Hematopoietic multipotent progenitor cell treated with erythropoietin and hydrocortisone succinate and interleukin-3 and kit ligand, for 17 days (in vitro differentiated cells): ENCODE results near the gene CREM.
"Not testable (repeated sequence)": the region's sequence is repeated elsewhere in the genome, so short reads cannot be mapped to it uniquely, and the experiment has no call there.

Experiments
- DNase-seq: peaks from one replicate; pipeline ENCODE4 v3.0.0-alpha.2; 2015; ENCODE audit warnings: low spot score

The CREM gene

DNA sequence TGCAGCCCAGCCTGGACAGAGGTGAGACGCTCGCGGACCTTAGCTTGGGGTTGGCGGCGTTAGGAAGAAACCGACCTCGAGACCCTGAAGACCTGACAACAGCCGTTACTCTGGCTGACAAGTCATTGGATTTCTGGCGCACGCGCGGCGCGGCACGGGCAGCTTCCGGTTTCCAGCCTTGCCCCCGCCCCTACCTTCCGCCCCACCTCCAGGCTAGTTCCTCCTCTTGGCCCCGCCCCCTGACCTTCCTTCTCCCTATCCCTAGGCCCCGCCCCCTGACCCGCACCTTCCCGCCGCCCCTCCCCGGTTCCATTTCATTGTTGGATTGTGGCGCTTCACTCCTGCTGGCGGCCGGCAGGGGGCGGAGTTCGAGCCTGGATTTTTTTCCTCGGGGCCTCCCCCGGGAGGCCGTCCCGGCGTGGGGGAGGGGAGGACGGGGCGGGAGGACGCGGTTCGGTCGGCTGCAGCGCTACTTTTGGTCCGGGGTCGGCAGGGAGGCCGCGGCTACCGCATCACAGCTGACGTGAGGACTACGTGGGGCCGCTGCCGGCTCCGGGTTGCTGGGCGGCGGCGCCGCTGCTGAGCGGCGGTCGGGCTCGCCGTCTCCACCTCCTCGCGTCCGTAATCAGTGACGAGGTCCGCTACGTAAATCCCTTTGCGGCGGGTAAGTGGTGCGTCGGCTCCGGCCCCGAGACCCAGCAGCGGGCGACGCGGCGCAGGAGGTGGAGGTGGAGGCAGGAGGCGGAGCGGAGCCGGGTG is at the start of gene CREM:
TSS of gene CREM (plus strand) at position 317 of the 759 bp plus-strand sequence. CDS start 10,990 bp downstream, outside the sequence.
- DNase-seq, result peak; percentile 96

GRCh38 chr10:35079265-35079664 is 47.4 kb upstream of the CREM start:
- DNase-seq, result no peak

DNA sequence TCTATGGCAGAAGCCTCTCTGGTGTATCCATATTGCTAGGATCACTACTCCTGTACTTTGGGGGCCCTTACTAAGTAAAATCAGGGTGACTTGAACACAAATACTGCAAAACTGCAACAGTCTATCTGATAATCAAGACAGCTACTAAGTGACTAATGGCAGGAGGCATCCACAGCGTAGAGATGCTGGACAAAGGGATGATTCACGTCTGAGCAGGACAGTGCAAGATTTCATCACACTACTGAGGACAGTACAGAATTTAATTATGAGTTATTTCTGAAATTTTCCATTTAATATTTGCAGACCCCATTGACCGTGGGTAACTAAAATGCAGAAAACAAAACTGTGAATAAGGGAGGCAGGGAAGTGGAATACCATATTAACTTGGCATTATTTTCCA is 46.9 kb upstream of the CREM start:
- no peak for DNase-seq

- not testable (repeated sequence) for DNase-seq
These were observed 46.4 kb upstream of the CREM start for GRCh38 chr10:35080261-35080660.

DNA sequence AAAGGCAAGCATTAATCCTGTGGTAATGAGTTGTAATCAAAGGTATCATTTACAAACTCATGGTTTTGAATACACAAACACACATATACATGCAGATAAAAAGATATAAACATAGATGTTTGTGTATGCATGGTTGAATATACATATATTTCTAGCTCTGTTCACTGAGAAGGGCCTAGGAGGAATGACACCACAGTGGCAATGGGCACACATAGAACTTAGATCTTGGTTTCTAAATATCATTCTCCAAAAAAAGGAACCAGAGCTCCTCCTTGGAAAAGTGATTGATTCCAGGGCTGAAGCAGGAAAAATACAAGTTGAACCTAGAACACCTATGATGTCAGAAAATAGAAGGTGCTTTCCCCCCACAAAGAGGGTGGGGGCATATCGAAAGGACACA is 43.4 kb upstream of the CREM start:
- DNase-seq, result no peak

DNA sequence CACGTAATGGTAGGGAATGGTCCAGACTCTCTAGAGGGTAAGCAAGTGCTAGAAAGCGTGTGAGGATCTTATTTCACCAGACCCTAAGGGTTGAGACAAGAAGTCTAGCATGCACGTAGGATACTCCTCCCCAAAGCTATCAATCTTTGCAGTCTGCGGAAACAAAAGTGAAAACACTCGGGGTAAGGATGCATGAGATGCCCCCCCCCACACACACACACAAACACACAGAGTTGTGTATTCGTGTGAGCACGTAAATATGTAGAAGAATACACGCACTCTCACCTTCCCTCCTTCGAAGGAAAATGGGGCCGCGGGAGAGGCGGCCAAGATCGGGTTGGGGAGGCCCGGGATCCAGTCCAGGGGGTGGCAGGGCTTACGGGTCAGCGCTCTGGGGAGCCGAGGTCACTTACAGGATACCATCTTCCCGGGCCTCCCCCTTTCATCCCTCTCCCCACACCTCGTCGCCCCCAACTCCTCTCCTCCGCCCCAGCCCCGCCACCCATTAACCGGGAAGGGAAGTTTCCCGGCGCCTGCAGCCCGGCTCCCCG is 37.0 kb upstream of the CREM start:
- peak; percentile 23 for DNase-seq

- DNase-seq, result peak; percentile 93
These were observed 36.3 kb upstream of the CREM start, which contains the start of gene CUL2 for GRCh38 chr10:35090162-35090954. Gene CUL2 (minus strand): TSS chr10:35090341. CDS start chr10:35071317, 19,024 bp downstream.

- DNase-seq, result no peak
These were observed 34.5 kb upstream of the CREM start for GRCh38 chr10:35091994-35092790.

- no peak for DNase-seq
These were observed 33.8 kb upstream of the CREM start for GRCh38 chr10:35092851-35093250.

GRCh38 chr10:35096312-35096711 is 30.3 kb upstream of the CREM start:
- no peak for DNase-seq

GRCh38 chr10:35097510-35097909 is 29.1 kb upstream of the CREM start:
- no peak for DNase-seq

DNA sequence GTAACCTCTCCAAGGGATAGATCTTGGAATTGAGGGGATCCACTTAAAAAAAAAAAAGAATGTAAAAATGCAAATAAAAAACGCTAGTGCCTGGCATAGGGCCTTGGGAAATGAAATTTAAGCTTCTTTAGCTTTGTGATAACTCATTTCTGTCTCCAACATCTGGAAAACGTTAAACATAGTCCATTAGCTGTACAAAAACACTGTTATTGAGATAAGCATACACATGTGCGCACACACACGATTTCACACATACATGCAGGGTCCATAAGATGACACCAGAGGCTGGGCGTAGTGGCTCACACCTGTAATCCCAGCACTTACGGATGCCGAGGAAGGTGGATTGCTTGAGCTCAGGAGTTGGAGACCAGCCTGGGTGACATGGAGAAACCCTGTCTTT is 22.8 kb upstream of the CREM start:
- no peak for DNase-seq

- no peak for DNase-seq
These were observed 14.1 kb upstream of the CREM start for GRCh38 chr10:35112571-35112970.

DNA sequence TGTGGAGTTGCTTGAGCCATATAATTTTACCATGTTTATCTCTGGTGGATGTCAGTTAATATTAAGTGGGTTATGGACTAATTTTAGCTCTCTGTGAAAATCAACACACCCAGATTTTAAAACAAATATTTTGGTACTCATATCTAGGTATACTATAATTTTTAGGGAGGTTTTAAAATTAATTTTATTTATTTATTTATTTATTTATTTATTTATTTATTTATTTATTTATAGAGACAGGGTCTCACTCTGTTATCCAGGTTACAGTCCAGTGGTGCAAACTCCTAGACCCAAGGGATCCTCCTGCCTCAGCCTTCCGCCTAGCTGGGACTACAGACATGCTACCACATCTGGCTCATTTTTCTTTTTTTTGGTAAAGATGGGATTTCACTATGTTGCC is 7.3 kb upstream of the CREM start:
- no peak for DNase-seq

GRCh38 chr10:35124540-35124939 is 2.1 kb upstream of the CREM start:
- no peak for DNase-seq

GRCh38 chr10:35126062-35126529 is 550 bp upstream of the CREM start:
- no peak for DNase-seq

- peak; percentile 68 for DNase-seq
These were observed 744 bp downstream of the CREM start for GRCh38 chr10:35127289-35127891.

- DNase-seq, result no peak
These were observed 2.6 kb downstream of the CREM start for GRCh38 chr10:35129185-35129674.

GRCh38 chr10:35130663-35131062 is 4.0 kb downstream of the CREM start:
- no peak for DNase-seq

- no peak for DNase-seq
These were observed 6.1 kb downstream of the CREM start for GRCh38 chr10:35132727-35133126.

DNA sequence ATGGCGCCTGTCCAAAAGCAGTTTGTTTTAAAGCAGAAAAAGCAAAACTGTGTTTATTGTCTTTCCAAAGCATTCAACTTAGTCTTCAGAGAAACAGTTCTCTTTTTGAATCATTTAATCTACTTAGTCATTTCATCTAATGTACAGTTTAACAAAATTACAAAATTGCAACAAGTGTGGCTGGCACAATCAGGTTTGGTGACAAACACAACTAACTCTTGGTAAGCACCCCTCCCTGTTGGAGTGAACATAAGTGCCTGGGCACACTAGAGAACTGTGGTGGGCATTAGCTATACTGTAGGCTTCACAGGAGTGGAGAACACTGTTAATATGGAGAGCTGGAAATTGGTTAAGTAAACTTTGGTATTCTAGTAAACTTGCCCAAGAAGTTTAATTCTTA is 6.9 kb downstream of the CREM start:
- no peak for DNase-seq
